Measurements from ENCODE around the gene PSME2.

Gene PSME2

DNA sequence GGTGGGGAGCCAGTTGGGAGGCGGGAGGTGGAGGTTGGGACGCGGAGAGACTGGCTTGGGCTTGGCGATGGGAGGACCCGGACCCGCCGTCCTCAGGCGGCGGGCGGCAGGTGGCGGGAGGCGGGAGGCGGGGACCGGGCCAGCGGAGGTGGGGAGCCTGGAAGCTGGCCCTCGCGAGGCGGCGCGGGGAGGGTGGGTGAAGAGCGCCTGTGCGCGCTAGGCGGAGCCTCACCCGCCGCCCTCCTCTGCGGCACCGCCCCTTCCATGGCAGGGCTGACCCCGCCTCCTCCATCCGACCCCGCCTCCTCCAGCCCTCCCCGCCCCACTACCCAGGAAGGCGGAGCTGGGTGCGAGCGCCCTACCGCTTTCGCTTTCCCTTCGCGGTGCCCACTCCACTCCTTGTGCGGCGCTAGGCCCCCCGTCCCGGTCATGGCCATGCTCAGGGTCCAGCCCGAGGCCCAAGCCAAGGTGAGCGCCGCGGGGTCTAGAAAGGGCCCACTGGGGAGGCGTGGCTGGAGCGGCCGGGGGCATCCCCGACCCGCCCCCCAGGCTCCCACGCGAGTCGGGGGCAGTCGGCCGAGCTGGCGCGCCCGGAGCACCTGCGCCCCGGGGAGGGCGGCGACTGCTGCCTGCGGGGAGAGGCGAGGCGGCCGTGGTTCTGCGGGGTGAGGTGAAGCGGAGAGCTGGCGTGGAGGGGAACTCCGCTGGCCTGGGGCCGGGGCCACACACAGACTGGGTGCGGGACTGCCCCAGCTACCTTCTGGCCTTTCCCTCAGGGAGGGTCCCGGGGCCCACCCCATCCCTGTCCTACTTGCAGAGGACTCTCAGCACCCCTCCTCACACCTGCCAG lies 10.4 kb downstream of the PSME2 start, which contains the start of gene PSME1:
Gene PSME1 (plus strand): TSS at position 361 of the 850 bp plus-strand sequence. CDS start 69 bp downstream, at position 430.
- DNase-seq (ENCODE audit: low read depth in 2 of 2), result peak; percentile 90 to 95

DNA sequence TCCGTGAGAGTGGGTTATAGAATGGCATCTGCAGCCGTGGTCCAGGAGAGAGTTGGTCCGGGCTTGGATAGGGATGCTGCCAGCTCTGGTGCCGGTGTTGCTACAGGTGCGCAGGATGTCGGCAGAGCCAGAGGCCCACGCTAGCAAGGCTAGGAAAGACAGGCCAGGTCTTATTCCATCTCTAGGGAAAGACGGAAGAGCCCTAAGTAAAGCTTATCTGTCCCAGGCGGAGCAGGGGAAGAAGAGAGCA lies 10.9 kb downstream of the PSME2 start:
- no peak for DNase-seq (ENCODE audit: low read depth in 2 of 2)

DNA sequence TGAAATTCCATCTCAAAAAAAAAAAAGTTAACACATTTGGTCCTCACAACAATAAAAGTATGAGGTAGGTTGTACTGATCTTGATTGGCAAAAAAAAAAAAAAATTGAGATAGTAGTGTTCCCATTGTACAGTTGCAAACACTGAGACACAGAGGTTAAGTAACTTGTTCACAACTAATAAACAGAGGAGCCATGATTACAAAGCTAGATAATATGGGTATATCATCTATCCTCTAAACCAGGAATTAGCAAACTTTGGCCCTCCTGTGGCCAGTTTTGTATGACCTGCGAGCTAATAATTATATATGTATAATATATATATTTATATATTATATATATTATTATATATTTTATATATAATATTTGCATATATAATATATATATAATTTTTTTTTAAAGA lies 12.7 kb downstream of the PSME2 start:
- no peak for DNase-seq (ENCODE audit: low read depth in 2 of 2)

DNA sequence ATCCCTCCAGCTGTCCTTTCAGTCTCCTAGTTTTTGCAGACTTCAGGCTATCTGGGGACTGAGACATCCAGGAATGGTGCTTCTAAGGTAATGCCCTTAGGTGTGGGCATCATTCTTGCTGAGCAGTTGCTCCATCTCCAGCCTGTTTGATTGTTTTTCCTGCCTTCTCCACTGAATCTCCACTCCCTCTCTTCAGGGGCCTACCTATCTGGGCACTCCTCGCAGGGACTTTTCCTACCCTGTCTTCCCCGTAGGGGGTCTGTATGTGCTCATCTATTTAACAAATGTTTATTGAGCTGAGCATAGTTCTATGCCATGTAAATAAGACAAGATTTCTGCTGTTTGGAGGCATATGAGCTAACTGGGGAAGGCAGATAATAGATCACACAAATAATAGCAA lies 13.4 kb downstream of the PSME2 start:
- DNase-seq (ENCODE audit: low read depth in 2 of 2), result no peak

DNA sequence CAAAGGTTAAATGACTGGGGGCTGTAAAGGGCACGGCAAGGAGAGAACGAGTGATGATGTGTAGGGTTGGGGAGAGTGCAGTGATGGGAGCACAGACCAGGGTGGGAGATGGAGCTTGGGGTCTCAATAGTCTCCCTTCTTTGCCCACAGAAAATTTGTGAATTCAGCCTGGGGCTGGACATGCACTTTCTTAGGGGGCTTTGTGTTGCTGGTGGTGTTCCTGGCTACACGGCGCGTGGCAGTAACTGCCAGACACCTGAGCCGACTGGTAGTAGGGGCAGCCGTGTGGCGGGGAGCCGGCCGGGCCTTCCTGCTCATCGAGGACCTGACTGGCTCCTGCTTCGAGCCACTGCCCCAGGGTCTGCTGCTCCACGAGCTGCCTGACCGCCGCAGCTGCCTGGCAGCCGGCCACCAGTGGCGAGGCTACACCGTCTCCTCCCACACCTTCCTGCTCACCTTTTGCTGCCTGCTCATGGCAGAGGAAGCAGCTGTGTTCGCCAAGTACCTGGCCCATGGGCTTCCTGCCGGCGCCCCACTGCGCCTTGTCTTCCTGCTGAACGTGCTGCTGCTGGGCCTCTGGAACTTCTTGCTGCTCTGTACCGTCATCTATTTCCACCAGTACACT lies 14.2 kb downstream of the PSME2 start:
- DNase-seq (ENCODE audit: low read depth in 2 of 2), result no peak

DNA sequence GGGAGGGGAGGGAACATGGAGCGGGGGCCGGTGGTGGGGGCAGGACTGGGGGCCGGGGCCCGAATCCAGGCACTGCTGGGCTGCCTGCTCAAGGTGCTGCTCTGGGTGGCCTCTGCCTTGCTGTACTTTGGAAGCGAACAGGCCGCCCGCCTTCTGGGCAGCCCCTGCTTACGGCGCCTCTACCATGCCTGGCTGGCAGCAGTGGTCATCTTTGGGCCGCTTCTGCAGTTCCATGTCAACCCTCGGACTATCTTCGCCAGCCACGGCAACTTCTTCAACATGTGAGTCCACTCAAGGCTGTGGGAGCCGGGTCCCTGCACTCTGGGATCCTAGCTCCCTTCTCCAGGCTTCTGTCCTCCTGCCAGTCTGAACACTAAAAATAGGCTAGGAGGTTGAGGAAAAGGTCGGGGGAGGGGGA lies 14.9 kb downstream of the PSME2 start:
- DNase-seq (ENCODE audit: low read depth in 2 of 2), result no peak

DNA sequence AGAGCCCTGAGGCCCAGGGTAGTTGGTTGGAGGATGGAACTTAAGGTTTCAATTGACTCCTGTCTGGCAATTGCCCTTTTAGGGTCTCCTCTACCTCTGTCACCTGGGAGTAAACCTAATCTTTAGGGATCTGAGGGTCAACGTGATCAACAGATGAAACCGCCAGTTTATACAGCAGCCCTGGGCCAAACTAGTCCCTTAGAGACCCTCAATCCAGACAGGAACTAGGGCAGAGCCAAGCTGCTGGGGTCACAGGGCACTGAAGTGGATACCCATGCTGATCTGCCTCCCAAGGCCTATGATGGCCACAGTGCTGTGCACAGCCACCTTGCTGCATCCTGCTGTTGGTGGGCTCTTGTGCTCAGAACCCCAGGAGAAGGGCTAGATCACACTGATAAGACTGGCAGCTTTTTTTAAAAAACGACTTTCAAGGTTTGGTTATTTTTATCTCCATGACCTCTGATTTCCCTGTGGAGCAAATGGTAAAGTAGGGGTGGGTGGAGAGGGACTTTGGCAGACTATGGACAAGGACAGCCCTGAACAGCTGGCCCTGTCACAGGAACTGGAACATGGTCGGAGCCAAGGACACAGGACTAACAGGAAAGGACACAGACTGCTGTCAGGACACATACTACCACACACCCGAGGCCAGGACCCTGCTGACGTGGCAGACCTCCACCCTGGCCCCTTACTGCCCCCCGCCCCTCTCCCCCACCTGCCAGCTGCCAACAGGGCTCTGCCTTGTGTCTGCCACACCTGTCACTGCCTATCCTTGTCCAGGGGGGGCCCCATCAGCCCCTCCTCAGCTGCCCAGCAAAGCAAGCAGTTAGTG lies 15.5 kb downstream of the PSME2 start:
- no peak for DNase-seq (ENCODE audit: low read depth in 2 of 2)

DNA sequence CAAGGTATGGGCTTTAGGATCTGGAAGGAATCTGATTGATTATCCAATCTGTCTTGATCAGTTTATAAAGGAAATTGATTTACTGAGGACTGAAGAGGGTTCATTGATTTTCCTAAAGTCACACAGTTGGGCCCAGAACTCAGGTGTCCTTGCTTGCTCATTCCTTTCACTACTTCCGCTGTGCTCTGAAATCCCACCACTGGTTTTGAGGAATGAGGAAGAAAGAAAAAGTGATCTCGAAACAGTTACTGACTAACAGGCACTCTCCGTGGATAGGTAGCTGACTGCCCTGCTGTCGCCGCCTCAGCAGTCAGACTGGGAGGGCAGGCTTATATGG lies 16.1 kb downstream of the PSME2 start, which contains the start of gene FITM1:
Gene FITM1 (plus strand): TSS at position 280 of the 337 bp plus-strand sequence. CDS start 905 bp downstream, outside the sequence.
- DNase-seq (ENCODE audit: low read depth in 2 of 2), result no peak

DNA sequence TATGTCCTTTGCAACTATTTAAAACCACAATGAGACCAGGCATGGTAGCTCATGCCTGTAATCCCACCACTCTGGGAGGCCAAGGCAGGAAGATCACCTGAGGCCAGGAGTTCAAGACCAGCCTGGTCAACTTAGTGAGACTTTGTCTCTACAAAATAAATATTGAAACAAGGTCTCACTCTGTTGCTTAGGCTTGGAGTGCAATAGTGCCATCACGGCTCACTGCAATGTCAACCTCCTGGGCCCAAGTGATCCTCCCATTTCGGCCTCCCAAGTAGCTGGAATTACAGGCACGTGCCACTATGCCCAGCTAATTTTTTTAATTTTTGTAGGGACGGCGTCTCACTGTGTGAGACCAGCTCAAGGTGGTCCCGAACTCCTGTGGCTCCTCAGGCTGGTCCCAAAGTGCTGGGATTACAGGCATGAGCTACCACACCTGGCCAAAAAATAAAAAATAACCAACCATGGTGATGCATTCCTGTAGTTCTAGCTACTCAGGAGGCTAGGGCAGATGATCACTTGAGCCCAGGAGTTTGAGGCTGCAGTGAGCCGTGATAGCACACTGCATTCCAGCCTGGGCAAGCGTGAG lies 16.9 kb downstream of the PSME2 start:
- no peak for DNase-seq (ENCODE audit: low read depth in 2 of 2)

DNA sequence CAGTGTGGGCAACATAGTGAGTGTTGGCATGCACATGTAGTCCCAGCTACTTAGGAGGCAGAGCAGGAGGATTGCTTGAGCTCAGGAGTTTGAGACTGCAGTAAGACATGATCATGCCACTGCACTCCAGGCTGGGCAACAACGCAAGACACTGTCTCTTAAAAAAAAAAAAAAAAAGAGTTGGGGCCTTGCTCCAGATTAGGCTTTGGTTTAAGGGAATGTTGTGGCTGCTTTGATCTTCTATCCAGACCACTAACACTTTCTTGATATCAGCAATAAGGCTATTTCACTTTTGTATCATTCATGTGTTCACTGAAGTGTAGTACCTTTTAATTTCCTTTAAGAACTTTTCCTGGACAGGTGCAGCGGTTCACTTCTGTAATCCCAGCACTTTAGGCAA lies 18.7 kb downstream of the PSME2 start:
- no peak for DNase-seq (ENCODE audit: low read depth in 2 of 2)

DNA sequence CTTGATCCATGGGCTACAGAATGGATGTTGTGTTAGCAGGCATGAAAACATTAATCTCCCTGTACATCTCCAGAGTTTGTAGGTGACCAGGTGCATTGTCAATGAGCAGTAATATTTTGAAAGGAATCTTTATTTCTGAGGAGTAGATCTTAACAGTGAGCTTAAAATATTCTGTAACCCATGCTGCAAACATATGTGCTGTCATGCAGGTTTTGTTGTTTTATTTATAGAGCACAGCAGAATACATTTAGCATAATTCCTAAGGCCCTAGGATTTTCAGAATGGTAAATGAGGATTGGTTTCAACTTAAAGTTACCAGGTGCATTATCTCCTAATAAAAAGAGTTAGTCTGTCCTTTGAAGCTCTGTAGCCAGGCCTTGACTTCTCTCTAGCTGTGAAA lies 19.5 kb downstream of the PSME2 start:
- DNase-seq (ENCODE audit: low read depth in 2 of 2), result no peak

DNA sequence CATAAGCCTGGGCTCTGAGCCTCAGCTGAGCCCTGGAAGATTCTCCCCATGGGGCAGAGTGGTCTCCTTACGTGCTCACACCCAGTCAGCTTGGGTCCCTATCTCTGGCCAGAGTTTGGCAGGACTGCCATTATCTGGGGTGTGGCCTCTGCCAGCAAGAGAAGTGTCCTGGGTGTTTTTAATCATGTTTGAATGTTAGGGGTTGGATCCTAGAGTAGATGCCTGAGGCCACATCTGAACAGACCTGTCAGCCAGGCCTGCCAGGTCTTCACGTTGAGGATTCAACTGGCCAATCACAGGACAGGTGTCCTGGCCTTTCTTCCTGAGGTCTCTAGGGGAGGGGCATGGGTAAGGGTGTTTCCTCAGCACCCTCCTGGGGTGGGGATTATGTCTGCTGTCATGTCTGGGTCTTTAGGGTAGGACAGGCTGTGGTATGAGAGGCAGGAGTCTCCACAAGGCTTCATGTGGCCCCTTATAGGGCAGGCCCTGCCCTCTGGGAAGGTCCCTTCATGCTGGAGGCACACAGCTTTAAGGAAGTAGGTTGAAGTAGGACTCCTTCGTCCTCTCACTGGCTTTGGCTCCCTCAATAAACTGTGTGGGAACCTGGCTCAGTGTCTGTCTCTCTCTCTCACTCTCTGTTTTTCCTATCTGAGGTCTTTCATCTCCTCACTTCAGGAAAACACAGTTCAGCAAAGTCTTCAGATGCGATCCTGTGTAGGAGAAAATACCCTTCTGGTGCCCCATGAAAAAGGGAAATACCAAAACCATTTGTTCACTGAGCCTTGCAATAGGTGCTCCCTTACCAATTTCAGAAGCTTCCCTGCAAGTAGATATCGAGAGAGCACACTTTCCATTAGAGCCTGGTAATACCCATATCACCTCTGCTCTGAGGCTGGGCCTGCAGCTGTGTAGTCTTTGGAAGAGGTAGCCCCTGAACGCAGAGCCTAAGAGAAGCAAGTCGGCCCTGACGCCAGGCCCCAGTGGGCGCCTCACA lies 22.7 kb downstream of the PSME2 start:
- no peak for DNase-seq (ENCODE audit: low read depth in 2 of 2)

DNA sequence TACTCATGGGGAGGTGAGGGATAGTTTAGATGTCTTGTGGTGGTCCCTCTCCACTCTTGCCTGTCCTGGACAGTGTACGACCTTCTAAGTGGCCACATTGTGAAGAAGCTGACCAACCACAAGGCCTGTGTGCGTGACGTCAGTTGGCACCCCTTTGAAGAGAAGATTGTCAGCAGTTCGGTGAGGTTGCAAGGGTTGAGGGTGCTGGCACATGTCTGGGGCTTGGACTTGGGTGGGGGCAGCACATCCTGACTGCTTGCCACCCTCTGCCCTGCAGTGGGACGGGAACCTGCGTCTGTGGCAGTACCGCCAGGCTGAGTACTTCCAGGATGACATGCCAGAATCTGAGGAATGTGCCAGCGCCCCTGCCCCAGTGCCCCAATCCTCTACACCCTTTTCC lies 23.5 kb downstream of the PSME2 start:
- DNase-seq (ENCODE audit: low read depth in 2 of 2), result no peak

DNA sequence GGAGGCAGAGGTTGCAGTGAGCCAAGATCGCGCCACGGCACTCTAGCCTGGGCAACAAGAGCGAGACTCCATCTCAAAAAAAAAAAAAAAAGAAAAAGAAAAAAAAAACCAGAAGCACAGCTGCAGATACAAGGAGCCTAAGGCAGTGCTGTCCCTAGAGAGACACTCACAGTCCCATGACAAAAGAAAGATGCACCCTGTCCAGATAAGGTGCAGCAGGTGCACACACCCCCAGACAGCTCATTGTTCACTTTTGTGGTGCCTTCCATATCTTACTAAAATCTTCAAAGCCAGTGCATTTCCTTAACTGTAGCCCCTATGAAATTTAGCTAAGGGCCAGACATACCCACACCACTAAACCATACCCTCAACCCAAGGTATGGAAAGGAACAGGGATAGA lies 24.0 kb downstream of the PSME2 start:
- no peak for DNase-seq (ENCODE audit: low read depth in 2 of 2)

DNA sequence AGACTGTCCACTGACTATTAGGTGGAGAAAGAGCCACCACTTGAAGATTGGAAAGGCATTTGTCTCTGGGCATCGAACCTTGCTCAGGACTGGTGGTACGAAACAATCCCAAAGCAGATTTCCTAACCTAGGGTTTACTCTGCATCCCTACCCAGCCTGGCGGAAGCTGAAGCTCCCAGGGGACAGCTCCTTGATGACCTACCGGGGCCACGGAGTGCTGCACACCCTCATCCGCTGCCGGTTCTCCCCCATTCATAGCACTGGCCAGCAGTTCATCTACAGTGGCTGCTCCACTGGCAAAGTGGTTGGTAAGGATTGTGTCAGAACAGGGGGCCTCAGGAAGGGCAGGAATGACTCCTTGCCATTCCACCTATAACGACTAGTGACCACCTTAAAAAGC lies 25.2 kb downstream of the PSME2 start:
- DNase-seq (ENCODE audit: low read depth in 2 of 2), result no peak

DNA sequence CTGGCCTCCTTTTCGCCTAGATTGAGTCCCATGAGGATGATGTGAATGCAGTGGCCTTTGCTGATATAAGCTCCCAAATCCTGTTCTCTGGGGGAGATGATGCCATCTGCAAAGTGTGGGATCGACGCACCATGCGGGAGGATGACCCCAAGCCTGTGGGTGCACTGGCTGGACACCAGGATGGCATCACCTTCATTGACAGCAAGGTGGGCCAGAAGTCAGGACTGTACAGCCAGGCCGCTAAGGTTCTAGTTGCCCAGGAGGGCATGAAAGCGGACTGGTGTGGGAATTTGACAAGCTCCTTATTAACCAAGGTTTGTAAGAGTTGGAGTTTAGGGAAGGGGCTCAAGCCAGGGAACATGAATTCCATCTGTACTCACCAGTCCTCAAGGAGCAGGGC lies 26.7 kb downstream of the PSME2 start:
- DNase-seq (ENCODE audit: low read depth in 2 of 2), result no peak

DNA sequence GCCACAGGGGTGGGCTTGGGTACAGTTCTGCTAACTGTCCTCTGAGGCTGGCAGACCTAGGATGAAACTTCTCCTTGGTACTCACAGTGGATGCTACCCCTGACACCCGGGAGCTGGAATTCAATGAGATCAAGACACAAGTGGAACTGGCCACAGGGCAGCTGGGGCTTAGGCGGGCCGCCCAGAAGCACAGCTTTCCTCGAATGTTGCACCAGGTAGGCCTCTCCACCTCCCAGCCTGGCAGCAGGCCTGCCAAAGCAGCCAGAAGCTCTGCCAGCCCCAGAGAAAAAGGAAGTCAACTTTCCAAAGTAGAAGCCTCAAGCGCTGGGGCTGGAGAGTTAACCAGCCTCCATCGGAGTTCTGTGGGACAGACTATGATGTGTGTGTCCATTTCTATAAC lies 29.2 kb downstream of the PSME2 start:
- DNase-seq (ENCODE audit: low read depth in 2 of 2), result no peak

DNA sequence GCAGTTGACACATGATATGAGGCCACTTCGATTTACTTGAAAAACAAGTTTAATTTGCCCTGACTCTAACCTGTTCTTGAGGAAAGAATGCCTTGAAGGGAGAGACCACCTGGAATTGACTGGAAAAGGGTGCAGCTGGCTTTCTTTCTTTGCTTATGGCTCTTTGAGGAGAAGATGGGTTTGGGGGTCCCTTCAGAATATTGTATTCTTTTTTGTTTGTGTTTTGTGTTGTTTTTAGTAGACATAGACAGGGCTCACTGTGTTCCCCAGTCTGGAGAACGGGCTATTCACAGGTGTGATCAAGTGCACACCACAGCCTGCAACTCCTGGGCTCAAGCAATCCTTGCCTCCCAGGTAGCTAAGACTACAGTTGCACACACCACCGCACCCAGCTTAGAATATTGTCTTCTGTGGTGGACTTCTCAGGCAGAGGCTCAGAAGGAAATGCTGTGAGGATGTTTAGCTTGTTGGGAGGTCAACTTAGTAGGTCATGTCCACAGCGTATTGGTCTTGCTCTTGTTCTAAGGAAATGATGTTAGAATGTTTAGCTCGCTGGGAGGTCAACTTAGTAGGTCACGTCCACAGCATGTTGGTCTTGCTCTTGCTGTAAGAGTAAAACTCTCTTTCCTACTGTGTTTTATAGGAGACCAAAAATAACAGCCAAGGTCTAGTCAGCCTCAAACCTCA lies 30.1 kb downstream of the PSME2 start:
- DNase-seq (ENCODE audit: low read depth in 2 of 2), result no peak

DNA sequence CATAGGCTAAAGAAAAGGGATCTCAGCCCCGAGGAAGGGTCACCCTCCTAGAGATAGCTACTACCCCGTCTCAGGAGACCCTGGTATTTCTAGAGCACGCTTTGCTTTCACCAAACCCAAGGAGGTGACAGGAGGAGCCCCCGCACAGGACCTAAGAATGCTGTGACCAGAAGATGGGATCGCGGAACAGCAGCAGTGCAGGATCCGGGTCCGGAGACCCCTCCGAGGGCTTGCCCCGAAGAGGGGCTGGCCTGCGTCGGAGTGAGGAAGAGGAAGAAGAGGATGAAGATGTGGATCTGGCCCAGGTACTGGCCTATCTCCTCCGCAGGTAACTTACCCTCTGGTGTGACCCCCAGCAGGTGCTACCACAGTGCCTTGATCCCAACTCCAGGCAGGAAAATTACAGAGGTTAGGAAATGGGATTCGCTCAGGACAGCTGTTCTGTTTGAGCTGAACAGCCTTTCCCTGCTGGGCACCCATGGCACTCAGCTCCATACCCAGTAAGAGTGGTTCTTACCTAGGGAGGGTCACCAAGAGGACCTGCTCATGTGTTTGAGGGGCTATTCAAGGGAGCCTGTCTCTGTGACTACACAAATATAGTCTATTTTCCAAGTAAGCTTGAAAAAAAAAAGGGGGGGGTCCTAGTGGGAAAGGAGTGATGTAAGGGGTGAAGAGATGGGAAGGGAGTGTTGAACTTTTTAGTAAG lies 30.8 kb downstream of the PSME2 start:
- no peak for DNase-seq (ENCODE audit: low read depth in 2 of 2)
